SK-N-SH treated with all-trans-retinoic acid at 6 μM for 48 hours (cell line): ENCODE results near the gene MRAS.

Experiments
- ATAC-seq: fragments of 200-7000 bp; cut with Tn5 transposase; 3 replicates; pipeline ENCODE4 v1.9.1; 2020; ENCODE audit warnings: mild to moderate bottlenecking, moderate library complexity
- ARNTL ChIP-seq: fragments of 450-650 bp; formaldehyde crosslinking; IDR thresholded peaks from 2 replicates; pipeline ENCODE4 v1.5.0; 2020; ENCODE audit warnings: low read depth, mild to moderate bottlenecking, moderate library complexity, borderline replicate concordance
- BACH2 ChIP-seq: fragments of 250-450 bp; sonication (Bioruptor Pico); IDR thresholded peaks from 2 replicates; pipeline ENCODE4 v1.9.0; 2021; ENCODE audit warnings: mild to moderate bottlenecking, borderline replicate concordance
- CSDC2 ChIP-seq: fragments of 250-450 bp; sonication (Bioruptor Pico); IDR thresholded peaks from 2 replicates; pipeline ENCODE4 v1.5.0; 2020; ENCODE audit warnings: mild to moderate bottlenecking, moderate library complexity
- ESRRG ChIP-seq: fragments of 250-450 bp; sonication (Bioruptor Pico); IDR thresholded peaks from 2 replicates; pipeline ENCODE4 v1.6.1; 2021; ENCODE audit warnings: mild to moderate bottlenecking
- GLIS3 ChIP-seq: fragments of 250-450 bp; sonication (Bioruptor Pico); IDR thresholded peaks from 2 replicates; pipeline ENCODE4 v1.5.0; 2020; ENCODE audit warnings: mild to moderate bottlenecking, moderate library complexity
- ISL1 ChIP-seq: fragments of 250-450 bp; sonication (Bioruptor Pico); IDR thresholded peaks from 2 replicates; pipeline ENCODE4 v2.1.2; 2022; ENCODE audit warnings: mild to moderate bottlenecking, moderate library complexity
- OSR1 ChIP-seq: fragments of 250-450 bp; sonication (Bioruptor Pico); IDR thresholded peaks from 2 replicates; pipeline ENCODE4 v1.8.0; 2022; ENCODE audit warnings: moderate library complexity, mild to moderate bottlenecking, inconsistent platforms
- PPARA ChIP-seq: fragments of 250-450 bp; sonication (Bioruptor Pico); IDR thresholded peaks from 2 replicates; pipeline ENCODE4 v1.5.0; 2020; ENCODE audit warnings: mild to moderate bottlenecking, borderline replicate concordance
- SNAI2 ChIP-seq: fragments of 250-450 bp; sonication (Bioruptor Pico); IDR thresholded peaks from 2 replicates; pipeline ENCODE4 v1.5.0; 2020; ENCODE audit warnings: mild to moderate bottlenecking, moderate library complexity
- TCF4 ChIP-seq: fragments of 250-450 bp; sonication (Bioruptor Pico); IDR thresholded peaks from 2 replicates; pipeline ENCODE4 v1.8.0; 2021; ENCODE audit warnings: mild to moderate bottlenecking, moderate library complexity, borderline replicate concordance
- TOX ChIP-seq: fragments of 250-450 bp; sonication (Bioruptor Pico); IDR thresholded peaks from 2 replicates; pipeline ENCODE4 v1.8.0; 2021; ENCODE audit warnings: mild to moderate bottlenecking, moderate library complexity, borderline replicate concordance
- ZC3H10 ChIP-seq: fragments of 250-450 bp; sonication (Bioruptor Pico); IDR thresholded peaks from 2 replicates; pipeline ENCODE4 v1.5.1; 2021; ENCODE audit warnings: mild to moderate bottlenecking, moderate library complexity
- ZFP3 ChIP-seq: fragments of 250-450 bp; sonication (Bioruptor Pico); IDR thresholded peaks from 2 replicates; pipeline ENCODE4 v1.5.0; 2020; ENCODE audit warnings: mild to moderate bottlenecking, moderate library complexity
- ZFP30 ChIP-seq: fragments of 450-650 bp; formaldehyde crosslinking; IDR thresholded peaks from 2 replicates; pipeline ENCODE4 v1.5.0; 2022; ENCODE audit warnings: mild to moderate bottlenecking, moderate library complexity
- ZNF565 ChIP-seq: fragments of 450-650 bp; formaldehyde crosslinking; conservative IDR thresholded peaks from 2 replicates; pipeline ENCODE4 v1.5.0; 2020; ENCODE audit warnings: low read depth, mild to moderate bottlenecking, moderate library complexity
- ZNF70 ChIP-seq: fragments of 450-650 bp; formaldehyde crosslinking; IDR thresholded peaks from 2 replicates; pipeline ENCODE4 v1.5.0; 2020; ENCODE audit warnings: mild to moderate bottlenecking, moderate library complexity
- ZNF8 ChIP-seq: fragments of 450-650 bp; formaldehyde crosslinking; IDR thresholded peaks from 2 replicates; pipeline ENCODE4 v1.5.0; 2020; ENCODE audit warnings: mild to moderate bottlenecking, moderate library complexity
- TF ChIP-seq, protein P1 (sequence below): fragments of 250-450 bp; sonication (Bioruptor Pico); IDR thresholded peaks from 2 replicates; pipeline ENCODE4 v1.8.0; 2020; ENCODE audit warnings: mild to moderate bottlenecking, moderate library complexity, borderline replicate concordance
- TF ChIP-seq, protein P2 (sequence below): fragments of 250-450 bp; sonication (Bioruptor Pico); IDR thresholded peaks from 2 replicates; pipeline ENCODE4 v1.5.0; 2020; ENCODE audit warnings: mild to moderate bottlenecking, moderate library complexity
- TF ChIP-seq, protein P3 (sequence below): fragments of 250-450 bp; sonication (Bioruptor Pico); IDR thresholded peaks from 2 replicates; pipeline ENCODE4 v1.5.1; 2021; ENCODE audit warnings: mild to moderate bottlenecking, moderate library complexity
- TF ChIP-seq, protein P4 (sequence below): fragments of 250-450 bp; sonication (Bioruptor Pico); IDR thresholded peaks from 2 replicates; pipeline ENCODE4 v1.5.1; 2020; ENCODE audit warnings: low read depth, mild to moderate bottlenecking, moderate library complexity
- TF ChIP-seq, protein P5 (sequence below): fragments of 250-450 bp; sonication (Bioruptor Pico); IDR thresholded peaks from 2 replicates; pipeline ENCODE4 v1.8.0; 2021; ENCODE audit warnings: low read depth, mild to moderate bottlenecking, moderate library complexity, borderline replicate concordance

MRAS gene

DNA sequence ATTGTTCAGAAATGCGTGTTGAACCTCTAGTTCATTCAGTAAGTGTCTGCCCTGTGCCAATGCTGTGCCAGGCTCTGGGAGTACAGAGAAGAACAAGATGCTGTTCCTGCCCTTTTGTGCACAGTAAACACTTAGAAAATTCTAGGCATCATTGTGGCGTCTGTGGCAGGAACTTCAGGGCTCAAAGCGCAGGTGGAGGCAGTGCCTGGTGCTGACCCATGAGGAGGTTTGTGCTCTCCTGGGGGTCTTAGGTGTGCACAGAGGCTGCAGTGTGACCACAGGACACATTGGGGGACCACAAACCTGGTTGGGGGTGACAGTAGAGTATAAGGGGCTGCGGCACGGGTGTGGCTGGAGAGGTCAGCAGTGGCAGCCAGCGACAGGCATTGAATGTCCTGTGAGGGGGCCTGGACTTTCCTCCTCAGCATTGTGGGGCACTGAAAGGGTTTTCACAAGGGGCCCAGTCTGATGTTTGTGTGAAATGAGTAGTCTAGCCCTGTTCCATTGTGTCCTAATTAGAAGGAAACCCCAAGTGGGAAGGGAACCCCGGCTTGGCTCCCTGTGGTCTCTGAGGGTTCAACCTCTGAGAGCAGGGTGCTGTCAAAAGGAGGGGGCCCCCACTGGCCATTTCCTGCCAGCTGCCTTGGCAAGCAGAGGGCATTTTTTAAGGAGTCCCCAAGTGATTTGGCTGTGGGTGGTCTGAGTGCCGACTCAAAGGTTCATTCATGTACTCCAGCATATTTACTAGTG, 20.9 kb downstream of the MRAS start:
- no peak for ATAC-seq

DNA sequence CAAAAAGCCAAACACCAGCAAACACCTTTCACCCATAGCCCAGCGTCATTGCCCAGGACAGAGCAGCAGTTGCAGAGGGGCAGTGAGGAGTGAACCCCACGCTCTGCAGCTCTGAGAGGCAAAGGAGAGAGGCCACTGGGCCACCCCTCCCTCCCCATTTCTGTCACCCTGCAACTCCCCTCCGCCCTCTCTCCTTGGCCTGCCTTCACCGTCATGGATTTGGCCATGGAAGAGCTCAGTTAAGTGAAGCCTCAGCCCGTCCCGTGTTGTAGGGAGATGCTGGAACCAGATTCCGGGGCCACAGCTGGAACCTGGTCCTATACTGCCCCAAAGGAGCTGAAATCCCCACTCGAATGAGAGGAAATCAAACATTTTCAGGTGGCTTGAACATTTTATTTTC, 21.9 kb downstream of the MRAS start:
- TF ChIP-seq TOX = no peak
- TF ChIP-seq SNAI2 = no peak
- TF ChIP-seq ZFP30 (CRISPR knock-in tag) = no peak
- TF ChIP-seq ARNTL (CRISPR knock-in tag) = no peak
- no peak for ATAC-seq

More for the DNA sequence above, 20.9 kb downstream of the MRAS start:
- no peak for TF ChIP-seq ESRRG (CRISPR knock-in tag)
- no peak for TF ChIP-seq ZNF8 (CRISPR knock-in tag)
- TF ChIP-seq BACH2 (CRISPR knock-in tag) = no peak
- no peak for TF ChIP-seq SNAI2
- no peak for TF ChIP-seq ZC3H10
- no peak for TF ChIP-seq ISL1 (CRISPR knock-in tag)
- TF ChIP-seq PPARA (CRISPR knock-in tag) = no peak
- TF ChIP-seq, protein P1, sequence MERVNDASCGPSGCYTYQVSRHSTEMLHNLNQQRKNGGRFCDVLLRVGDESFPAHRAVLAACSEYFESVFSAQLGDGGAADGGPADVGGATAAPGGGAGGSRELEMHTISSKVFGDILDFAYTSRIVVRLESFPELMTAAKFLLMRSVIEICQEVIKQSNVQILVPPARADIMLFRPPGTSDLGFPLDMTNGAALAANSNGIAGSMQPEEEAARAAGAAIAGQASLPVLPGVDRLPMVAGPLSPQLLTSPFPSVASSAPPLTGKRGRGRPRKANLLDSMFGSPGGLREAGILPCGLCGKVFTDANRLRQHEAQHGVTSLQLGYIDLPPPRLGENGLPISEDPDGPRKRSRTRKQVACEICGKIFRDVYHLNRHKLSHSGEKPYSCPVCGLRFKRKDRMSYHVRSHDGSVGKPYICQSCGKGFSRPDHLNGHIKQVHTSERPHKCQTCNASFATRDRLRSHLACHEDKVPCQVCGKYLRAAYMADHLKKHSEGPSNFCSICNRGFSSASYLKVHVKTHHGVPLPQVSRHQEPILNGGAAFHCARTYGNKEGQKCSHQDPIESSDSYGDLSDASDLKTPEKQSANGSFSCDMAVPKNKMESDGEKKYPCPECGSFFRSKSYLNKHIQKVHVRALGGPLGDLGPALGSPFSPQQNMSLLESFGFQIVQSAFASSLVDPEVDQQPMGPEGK (CRISPR knock-in tag) = no peak
- no peak for TF ChIP-seq GLIS3 (CRISPR knock-in tag)
- TF ChIP-seq TOX = no peak
- TF ChIP-seq, protein P2, sequence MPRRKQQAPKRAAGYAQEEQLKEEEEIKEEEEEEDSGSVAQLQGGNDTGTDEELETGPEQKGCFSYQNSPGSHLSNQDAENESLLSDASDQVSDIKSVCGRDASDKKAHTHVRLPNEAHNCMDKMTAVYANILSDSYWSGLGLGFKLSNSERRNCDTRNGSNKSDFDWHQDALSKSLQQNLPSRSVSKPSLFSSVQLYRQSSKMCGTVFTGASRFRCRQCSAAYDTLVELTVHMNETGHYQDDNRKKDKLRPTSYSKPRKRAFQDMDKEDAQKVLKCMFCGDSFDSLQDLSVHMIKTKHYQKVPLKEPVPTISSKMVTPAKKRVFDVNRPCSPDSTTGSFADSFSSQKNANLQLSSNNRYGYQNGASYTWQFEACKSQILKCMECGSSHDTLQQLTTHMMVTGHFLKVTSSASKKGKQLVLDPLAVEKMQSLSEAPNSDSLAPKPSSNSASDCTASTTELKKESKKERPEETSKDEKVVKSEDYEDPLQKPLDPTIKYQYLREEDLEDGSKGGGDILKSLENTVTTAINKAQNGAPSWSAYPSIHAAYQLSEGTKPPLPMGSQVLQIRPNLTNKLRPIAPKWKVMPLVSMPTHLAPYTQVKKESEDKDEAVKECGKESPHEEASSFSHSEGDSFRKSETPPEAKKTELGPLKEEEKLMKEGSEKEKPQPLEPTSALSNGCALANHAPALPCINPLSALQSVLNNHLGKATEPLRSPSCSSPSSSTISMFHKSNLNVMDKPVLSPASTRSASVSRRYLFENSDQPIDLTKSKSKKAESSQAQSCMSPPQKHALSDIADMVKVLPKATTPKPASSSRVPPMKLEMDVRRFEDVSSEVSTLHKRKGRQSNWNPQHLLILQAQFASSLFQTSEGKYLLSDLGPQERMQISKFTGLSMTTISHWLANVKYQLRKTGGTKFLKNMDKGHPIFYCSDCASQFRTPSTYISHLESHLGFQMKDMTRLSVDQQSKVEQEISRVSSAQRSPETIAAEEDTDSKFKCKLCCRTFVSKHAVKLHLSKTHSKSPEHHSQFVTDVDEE (CRISPR knock-in tag) = no peak
- no peak for TF ChIP-seq ZNF70
- TF ChIP-seq ZFP3 (CRISPR knock-in tag) = no peak
- TF ChIP-seq ARNTL (CRISPR knock-in tag) = no peak
- TF ChIP-seq, protein P3, sequence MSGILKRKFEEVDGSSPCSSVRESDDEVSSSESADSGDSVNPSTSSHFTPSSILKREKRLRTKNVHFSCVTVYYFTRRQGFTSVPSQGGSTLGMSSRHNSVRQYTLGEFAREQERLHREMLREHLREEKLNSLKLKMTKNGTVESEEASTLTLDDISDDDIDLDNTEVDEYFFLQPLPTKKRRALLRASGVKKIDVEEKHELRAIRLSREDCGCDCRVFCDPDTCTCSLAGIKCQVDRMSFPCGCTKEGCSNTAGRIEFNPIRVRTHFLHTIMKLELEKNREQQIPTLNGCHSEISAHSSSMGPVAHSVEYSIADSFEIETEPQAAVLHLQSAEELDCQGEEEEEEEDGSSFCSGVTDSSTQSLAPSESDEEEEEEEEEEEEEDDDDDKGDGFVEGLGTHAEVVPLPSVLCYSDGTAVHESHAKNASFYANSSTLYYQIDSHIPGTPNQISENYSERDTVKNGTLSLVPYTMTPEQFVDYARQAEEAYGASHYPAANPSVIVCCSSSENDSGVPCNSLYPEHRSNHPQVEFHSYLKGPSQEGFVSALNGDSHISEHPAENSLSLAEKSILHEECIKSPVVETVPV (CRISPR knock-in tag) = no peak
- TF ChIP-seq CSDC2 (CRISPR knock-in tag) = no peak
- TF ChIP-seq, protein P4, sequence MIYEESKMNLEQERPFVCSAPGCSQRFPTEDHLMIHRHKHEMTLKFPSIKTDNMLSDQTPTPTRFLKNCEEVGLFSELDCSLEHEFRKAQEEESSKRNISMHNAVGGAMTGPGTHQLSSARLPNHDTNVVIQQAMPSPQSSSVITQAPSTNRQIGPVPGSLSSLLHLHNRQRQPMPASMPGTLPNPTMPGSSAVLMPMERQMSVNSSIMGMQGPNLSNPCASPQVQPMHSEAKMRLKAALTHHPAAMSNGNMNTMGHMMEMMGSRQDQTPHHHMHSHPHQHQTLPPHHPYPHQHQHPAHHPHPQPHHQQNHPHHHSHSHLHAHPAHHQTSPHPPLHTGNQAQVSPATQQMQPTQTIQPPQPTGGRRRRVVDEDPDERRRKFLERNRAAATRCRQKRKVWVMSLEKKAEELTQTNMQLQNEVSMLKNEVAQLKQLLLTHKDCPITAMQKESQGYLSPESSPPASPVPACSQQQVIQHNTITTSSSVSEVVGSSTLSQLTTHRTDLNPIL (CRISPR knock-in tag) = no peak
- no peak for TF ChIP-seq OSR1 (CRISPR knock-in tag)
- no peak for TF ChIP-seq ZNF565 (CRISPR knock-in tag)
- TF ChIP-seq TCF4 (CRISPR knock-in tag) = no peak
- TF ChIP-seq, all 23 proteins: peak for 0

DNA sequence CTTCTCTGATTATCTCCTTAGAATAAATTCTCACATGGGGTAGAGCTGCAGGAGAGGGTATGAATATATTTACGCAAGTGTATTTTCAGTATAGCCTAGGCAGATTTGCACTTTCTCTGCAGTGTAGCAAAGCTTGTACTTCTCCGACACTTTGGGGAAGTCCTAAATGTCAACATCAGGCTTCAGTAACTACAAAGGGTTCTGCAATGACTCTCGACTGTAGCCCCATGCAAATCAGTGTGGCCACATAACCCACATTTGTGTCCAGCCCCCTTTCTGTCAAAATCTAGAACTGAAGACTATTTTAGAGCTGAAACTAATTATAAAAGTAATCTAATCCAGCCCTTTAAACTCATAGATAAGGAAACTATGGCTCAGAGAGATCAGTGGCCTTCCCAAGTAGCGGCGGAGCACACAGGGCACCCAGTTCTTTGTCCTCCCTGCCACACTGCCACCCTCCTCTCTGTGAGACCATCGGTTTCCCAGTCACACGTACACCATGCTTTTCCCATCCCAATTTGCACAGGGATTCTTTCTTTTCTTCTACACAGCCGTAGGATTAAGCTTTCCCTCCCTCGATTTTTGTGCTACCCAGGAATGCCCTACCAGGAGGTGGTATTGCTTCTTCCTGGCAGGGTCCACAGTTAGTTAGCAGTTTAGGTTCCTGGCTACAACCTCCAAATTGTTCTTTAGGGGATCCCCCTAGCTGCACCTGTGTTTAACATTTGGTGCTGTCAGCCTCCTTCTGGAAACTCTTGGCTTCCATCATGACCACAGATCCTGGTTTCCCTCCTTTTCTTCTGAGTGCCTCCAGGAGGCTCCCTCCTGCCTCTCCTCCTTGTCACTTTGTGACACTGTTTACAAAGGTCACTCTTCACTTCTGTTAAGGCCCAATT, 22.9 kb downstream of the MRAS start:
- ATAC-seq = no peak
- TF ChIP-seq ZNF565 (CRISPR knock-in tag) (no peak), GLIS3 (CRISPR knock-in tag) (no peak), PPARA (CRISPR knock-in tag) (no peak)
- TF ChIP-seq, protein P5, sequence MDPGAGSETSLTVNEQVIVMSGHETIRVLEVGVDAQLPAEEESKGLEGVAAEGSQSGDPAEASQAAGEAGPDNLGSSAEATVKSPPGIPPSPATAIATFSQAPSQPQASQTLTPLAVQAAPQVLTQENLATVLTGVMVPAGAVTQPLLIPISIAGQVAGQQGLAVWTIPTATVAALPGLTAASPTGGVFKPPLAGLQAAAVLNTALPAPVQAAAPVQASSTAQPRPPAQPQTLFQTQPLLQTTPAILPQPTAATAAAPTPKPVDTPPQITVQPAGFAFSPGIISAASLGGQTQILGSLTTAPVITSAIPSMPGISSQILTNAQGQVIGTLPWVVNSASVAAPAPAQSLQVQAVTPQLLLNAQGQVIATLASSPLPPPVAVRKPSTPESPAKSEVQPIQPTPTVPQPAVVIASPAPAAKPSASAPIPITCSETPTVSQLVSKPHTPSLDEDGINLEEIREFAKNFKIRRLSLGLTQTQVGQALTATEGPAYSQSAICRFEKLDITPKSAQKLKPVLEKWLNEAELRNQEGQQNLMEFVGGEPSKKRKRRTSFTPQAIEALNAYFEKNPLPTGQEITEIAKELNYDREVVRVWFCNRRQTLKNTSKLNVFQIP (CRISPR knock-in tag) = no peak
